Left ventricle myocardium inferior (tissue), 1 donor: ENCODE data around the gene DUSP7. TPM values are rescaled to one million over a fixed set of nuclear protein-coding genes. Genes with fewer than 3 reads are reported as not detected.
A peak's percentile ranks its signal among the peaks of the same experiment; 100 is the strongest.
"Not testable (repeated sequence)": the region's sequence is repeated elsewhere in the genome, so short reads cannot be mapped to it uniquely, and the experiment has no call there.

Source experiments
- DNase-seq: peaks from one replicate; pipeline ENCODE4 v3.0.0-alpha.2; 2020
- H3K27ac ChIP-seq: fragments of 200-600 bp; replicated peaks from 2 replicates; pipeline ENCODE4 v1.8.0; 2021
- H3K27me3 ChIP-seq: fragments of 200-600 bp; 2 replicates; pipeline ENCODE4 v1.8.0; 2021; ENCODE audit warnings: low read depth
- H3K36me3 ChIP-seq: fragments of 200-600 bp; 2 replicates; pipeline ENCODE4 v1.8.0; 2021
- H3K4me1 ChIP-seq: fragments of 200-600 bp; 2 replicates; pipeline ENCODE4 v1.8.0; 2021
- H3K4me3 ChIP-seq: fragments of 200-600 bp; 2 replicates; pipeline ENCODE4 v1.8.0; 2021; ENCODE audit warnings: mild to moderate bottlenecking, moderate library complexity
- H3K9me3 ChIP-seq: fragments of 200-600 bp; replicated peaks from 2 replicates; pipeline ENCODE4 v1.8.0; 2021
- intact Hi-C: fragments of 100-400 bp; cut with micrococcal nuclease; formaldehyde crosslinking; loops from one replicate; pipeline ENCODE4 v1.11.0; 2022
- total RNA-seq: library from RNA; stranded (reverse); fragmentation: NEBNext Ultra II Directional; extraction: Animal tissue kit (Norgen Biotek cat#: 25700); gene quantifications from one replicate; pipeline ENCODE4 v1.2.1, GENCODE V29; 2021
- TF ChIP-seq, protein P1 (sequence below): fragments of 200-600 bp; IDR thresholded peaks from 2 replicates; pipeline ENCODE4 v1.8.0; 2021; ENCODE audit warnings: antibody characterized with exemption, mild to moderate bottlenecking, borderline replicate concordance
- donor health status: DM: no; HTN: yes; CAD: no; lungs with severe emphysema.

DUSP7 gene
- total RNA-seq, 1 donor from 2014 or later, result 23.1 TPM

- peak overlapping the region; percentile 76 for H3K27ac ChIP-seq
- H3K27me3 ChIP-seq, result no peaks in the 10 kb centered on the region
- no peaks in the 10 kb centered on the region for H3K9me3 ChIP-seq
- peaks cover 38% of the 10 kb centered on the region for H3K36me3 ChIP-seq
- DNase-seq, result no peak
- TF ChIP-seq, protein P1, sequence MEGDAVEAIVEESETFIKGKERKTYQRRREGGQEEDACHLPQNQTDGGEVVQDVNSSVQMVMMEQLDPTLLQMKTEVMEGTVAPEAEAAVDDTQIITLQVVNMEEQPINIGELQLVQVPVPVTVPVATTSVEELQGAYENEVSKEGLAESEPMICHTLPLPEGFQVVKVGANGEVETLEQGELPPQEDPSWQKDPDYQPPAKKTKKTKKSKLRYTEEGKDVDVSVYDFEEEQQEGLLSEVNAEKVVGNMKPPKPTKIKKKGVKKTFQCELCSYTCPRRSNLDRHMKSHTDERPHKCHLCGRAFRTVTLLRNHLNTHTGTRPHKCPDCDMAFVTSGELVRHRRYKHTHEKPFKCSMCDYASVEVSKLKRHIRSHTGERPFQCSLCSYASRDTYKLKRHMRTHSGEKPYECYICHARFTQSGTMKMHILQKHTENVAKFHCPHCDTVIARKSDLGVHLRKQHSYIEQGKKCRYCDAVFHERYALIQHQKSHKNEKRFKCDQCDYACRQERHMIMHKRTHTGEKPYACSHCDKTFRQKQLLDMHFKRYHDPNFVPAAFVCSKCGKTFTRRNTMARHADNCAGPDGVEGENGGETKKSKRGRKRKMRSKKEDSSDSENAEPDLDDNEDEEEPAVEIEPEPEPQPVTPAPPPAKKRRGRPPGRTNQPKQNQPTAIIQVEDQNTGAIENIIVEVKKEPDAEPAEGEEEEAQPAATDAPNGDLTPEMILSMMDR, result no peak
- intact Hi-C loops, result no loop called here
- H3K4me1 ChIP-seq, result peaks cover 79% of the 10 kb centered on the region
- no peak overlapping the region for H3K4me3 ChIP-seq
Measured at GRCh38 chr3:52046902-52047239, 9.5 kb downstream of the DUSP7 start.

DNA sequence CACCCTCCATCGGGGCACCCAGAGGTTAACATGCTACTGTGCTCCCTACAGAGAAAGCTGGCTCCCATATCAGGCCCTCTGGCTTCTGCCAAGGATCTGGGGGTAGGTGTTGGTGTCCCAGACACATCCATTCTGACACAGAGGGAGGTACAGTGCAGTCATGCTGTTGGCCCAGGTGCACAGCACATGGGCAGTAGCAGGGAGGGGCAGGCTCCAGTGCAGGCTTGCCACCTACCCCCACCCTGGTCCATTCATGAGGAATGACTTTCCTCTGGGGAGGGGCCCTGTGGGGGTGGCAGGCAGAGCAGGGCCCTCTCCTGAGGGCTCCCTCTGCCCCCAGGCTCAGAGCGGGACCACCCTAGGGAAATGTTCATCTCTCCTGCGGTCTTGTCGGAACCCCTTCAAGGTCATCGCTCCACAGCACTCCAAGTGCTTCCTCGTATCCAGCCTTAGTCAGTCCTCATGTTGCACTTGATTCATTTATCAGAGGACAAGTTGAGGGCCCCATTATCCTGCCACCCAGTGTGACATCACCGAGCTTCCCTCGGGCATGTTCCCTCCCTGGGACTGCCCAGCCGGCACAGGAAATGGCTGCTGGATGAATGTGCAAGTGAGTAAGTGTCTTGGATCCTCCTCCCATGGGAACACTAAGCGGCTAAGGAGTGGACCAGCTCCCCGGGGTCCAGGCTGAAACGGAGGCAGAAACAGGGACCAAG lies 10.0 kb downstream of the DUSP7 start:
- no peak for DNase-seq
- Histone ChIP-seq H3K4me1 (peaks cover 79% of the 10 kb centered on the region), H3K4me3 (no peak overlapping the region), H3K36me3 (peaks cover 32% of the 10 kb centered on the region), H3K27me3 (no peaks in the 10 kb centered on the region), H3K27ac (peak overlapping the region; percentile 76), H3K9me3 (no peaks in the 10 kb centered on the region)
- intact Hi-C loops, result no loop called here
- TF ChIP-seq, protein P1, result no peak

DNA sequence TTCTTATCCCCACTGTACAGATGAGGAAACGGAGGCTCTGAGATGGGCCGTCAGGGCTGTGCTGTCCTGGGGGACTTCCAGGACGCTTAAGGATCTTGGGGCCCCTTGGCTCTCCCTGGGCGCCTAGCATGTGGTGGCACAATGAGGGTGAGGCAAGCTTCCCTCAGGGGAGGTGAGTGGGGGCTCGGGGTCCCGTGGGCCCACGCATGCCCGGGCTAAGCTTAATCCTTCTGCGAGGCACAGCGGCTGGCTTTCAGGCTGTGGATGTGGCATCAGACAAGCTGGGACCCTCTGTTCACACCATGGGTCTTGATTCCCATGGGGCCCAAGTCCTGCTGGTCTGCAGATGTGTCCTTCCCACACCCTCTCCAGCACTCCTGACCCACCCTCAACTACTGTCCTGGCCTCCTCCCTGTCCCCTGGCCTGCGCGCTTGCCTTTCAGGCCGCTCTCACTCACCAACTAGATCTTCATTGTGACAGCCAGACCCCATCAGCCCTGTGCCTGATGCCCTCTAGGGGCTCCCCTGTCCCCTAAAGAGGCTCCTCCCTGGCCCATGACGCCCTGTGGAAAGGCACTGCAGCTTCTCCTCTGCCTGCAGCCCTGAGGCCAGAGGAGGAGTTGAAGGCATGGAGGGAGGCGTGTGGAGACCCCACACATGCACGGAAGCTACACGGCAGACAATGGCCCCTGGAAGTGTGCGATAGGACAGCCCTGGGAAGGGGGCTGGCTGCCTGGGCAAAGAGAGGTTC lies 11.3 kb downstream of the DUSP7 start:
- no peak overlapping the region for H3K4me3 ChIP-seq
- peak overlapping the region; percentile 46 for H3K27ac ChIP-seq
- no peaks in the 10 kb centered on the region for H3K27me3 ChIP-seq
- TF ChIP-seq, protein P1, result no peak
- no peaks in the 10 kb centered on the region for H3K9me3 ChIP-seq
- peaks cover 19% of the 10 kb centered on the region for H3K36me3 ChIP-seq
- H3K4me1 ChIP-seq, result peaks cover 79% of the 10 kb centered on the region
- DNase-seq, result no peak
- intact Hi-C loops, result no loop called here

- no peak for DNase-seq
- Histone ChIP-seq H3K36me3 (peaks cover 6% of the 10 kb centered on the region), H3K4me3 (no peak overlapping the region), H3K9me3 (no peaks in the 10 kb centered on the region), H3K27me3 (no peaks in the 10 kb centered on the region), H3K4me1 (peaks cover 76% of the 10 kb centered on the region), H3K27ac (peak overlapping the region; percentile 8)
- TF ChIP-seq, protein P1, result no peak
- intact Hi-C loops, result no loop called here
Measured at GRCh38 chr3:52043750-52044149, 12.6 kb downstream of the DUSP7 start.

- H3K4me3 ChIP-seq, H3K9me3 ChIP-seq, H3K27me3 ChIP-seq, intact Hi-C loops, H3K36me3 ChIP-seq, DNase-seq: not testable (repeated sequence)
- peaks cover 69% of the 10 kb centered on the region for H3K4me1 ChIP-seq
- H3K27ac ChIP-seq, result peak overlapping the region; percentile 8
Measured at GRCh38 chr3:52043039-52043438, 13.3 kb downstream of the DUSP7 start.
